ENCODE measurements around the gene NR4A1.

Gene NR4A1

DNA sequence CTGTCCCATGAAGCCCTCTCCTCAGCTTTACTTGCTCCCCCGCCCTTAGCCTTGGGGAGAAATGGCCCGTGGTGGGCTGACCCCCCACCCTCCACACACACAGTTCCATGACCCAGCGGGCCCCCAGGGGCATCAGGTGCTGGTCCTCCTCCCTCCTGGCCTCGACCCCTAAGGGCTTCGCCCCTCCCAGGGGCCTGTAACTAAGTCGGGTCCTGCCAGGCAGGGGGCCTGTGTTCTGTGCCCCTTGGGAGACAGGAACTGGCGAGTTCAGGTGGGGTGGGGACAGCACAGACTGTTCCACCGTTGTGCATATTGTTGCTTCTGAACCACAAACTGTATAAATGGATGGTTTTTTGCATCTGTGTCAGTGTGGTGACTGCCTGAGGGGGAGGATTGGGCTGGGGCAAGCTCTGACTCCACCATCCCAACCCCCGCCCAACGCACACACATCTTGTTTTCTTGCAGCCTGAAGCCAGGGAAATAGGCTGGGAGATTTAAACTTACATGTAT lies 35.7 kb upstream of the NR4A1 start:
- TF ChIP-seq, protein P1, sequence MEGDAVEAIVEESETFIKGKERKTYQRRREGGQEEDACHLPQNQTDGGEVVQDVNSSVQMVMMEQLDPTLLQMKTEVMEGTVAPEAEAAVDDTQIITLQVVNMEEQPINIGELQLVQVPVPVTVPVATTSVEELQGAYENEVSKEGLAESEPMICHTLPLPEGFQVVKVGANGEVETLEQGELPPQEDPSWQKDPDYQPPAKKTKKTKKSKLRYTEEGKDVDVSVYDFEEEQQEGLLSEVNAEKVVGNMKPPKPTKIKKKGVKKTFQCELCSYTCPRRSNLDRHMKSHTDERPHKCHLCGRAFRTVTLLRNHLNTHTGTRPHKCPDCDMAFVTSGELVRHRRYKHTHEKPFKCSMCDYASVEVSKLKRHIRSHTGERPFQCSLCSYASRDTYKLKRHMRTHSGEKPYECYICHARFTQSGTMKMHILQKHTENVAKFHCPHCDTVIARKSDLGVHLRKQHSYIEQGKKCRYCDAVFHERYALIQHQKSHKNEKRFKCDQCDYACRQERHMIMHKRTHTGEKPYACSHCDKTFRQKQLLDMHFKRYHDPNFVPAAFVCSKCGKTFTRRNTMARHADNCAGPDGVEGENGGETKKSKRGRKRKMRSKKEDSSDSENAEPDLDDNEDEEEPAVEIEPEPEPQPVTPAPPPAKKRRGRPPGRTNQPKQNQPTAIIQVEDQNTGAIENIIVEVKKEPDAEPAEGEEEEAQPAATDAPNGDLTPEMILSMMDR (IDR thresholded peaks at IDR 0.05; ENCODE audit: low read depth, low read length, poor library complexity, severe bottlenecking): no peak
- TF ChIP-seq EZH2phosphoT487 (IDR thresholded peaks at IDR 0.05; ENCODE audit: borderline replicate concordance, low read length): no peak
- Histone ChIP-seq H3K9me3 (ENCODE audit: control insufficient read depth, insufficient read depth, low read length) (no peaks in the 10 kb centered on the region), H3K27ac (ENCODE audit: low read depth, low read length) (no peak overlapping the region), H4K20me1 (ENCODE audit: control insufficient read depth, insufficient read depth, low read depth, low read length) (no peaks in the 10 kb centered on the region), H3K4me3 (ENCODE audit: low read length) (no peak overlapping the region), H3K9me2 (replicated peaks; ENCODE audit: control insufficient read depth, low read length) (no peaks in the 10 kb centered on the region), H3K36me3 (ENCODE audit: control insufficient read depth, low read length) (no peaks in the 10 kb centered on the region), H3K4me1 (ENCODE audit: control insufficient read depth, low read length) (peaks cover 3% of the 10 kb centered on the region), H3K27me3 (ENCODE audit: control insufficient read depth, low read length) (peaks cover 34% of the 10 kb centered on the region), H3F3A (ENCODE audit: control insufficient read depth, insufficient read depth) (no peaks in the 10 kb centered on the region), H3K79me2 (ENCODE audit: control insufficient read depth, low read length) (no peaks in the 10 kb centered on the region), H3K4me2 (ENCODE audit: low read length) (no peak overlapping the region)

DNA sequence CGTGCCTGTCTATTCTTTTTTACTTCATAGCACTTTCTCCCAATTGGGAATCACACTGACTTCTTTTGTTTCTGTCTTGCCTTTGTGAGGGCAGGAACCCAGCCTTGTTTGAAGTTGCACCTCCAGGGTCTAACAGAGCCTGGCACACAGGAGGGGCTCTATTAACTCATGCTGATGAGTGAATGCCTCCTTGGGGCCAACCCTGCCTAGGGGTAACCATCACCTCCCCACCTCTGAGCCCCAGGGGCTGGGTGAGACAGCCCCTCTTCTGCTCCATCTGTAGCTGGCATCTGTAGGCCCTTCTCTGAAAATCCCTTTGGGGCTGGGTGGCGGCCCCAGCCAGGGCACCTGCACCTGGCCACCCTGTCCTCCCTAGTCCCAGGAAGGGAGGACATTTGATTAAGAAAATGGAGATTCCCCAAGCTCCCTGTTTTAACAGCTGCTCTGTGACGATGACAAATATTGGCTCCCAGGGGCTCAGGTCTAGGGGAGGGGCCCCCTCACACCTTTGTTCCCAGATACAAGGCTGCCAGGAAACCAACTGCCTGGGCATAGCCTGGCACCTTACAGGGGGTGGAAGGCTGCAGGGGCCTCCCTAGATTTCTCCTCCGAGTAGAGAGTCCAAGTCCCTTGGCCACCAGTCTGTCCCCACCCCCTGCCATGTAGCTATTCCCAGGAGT lies 32.7 kb upstream of the NR4A1 start:
- Histone ChIP-seq H4K20me1 (ENCODE audit: control insufficient read depth, insufficient read depth, low read depth, low read length) (no peaks in the 10 kb centered on the region), H3K27me3 (ENCODE audit: control insufficient read depth, low read length) (peaks cover 46% of the 10 kb centered on the region), H3F3A (ENCODE audit: control insufficient read depth, insufficient read depth) (no peaks in the 10 kb centered on the region; the same call in 1 of the 2 replicates), H3K4me3 (ENCODE audit: low read length) (no peak overlapping the region), H3K4me1 (ENCODE audit: control insufficient read depth, low read length) (peaks cover 31% of the 10 kb centered on the region), H3K36me3 (ENCODE audit: control insufficient read depth, low read length) (no peaks in the 10 kb centered on the region), H3K4me2 (ENCODE audit: low read length) (no peak overlapping the region), H3K79me2 (ENCODE audit: control insufficient read depth, low read length) (no peaks in the 10 kb centered on the region), H3K9me3 (ENCODE audit: control insufficient read depth, insufficient read depth, low read length) (no peaks in the 10 kb centered on the region), H3K27ac (ENCODE audit: low read depth, low read length) (no peak overlapping the region), H3K9me2 (replicated peaks; ENCODE audit: control insufficient read depth, low read length) (no peaks in the 10 kb centered on the region)
- no peak for TF ChIP-seq EZH2phosphoT487 (IDR thresholded peaks at IDR 0.05; ENCODE audit: borderline replicate concordance, low read length)
- TF ChIP-seq, protein P1 (IDR thresholded peaks at IDR 0.05; ENCODE audit: low read depth, low read length, poor library complexity, severe bottlenecking): no peak

DNA sequence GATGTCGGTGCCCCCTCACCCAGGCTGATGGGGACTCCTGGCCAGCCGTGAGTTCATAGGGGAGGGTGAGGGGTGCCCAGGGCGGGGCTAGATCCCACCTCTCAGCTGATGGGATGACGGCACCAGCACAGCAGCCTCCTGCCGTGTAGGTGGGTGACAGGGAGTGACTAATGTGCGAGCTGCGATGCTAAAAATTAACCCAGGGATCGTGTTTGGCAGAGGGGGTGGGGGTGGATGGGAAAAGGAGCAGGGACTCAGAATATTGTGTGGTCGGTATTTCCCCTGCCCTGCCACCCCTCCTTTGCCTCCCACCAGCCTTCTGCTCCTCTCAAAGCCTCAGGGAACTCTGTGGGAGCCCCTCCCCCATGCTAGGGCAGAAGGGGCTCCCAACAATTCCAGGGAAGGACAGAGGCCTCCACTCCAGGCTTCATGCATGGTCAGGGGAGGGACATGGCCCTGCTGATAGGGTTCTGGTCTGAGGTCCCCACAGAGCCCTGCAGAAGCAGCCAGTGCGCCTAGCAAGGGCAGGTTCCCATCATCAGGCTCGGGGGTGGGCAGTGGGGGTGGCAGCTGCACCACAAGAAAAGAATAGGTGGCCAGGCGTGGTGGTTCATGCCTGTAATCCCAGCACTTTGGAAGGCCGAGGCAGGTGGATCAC lies 32.0 kb upstream of the NR4A1 start:
- H3K4me3 ChIP-seq (ENCODE audit: low read length): no peak overlapping the region
- H3K4me2 ChIP-seq (ENCODE audit: low read length): no peak overlapping the region
- no peaks in the 10 kb centered on the region for H3K9me3 ChIP-seq (ENCODE audit: control insufficient read depth, insufficient read depth, low read length)
- H3K27ac ChIP-seq (ENCODE audit: low read depth, low read length): no peak overlapping the region
- 0 out of 2 replicates have a peak, but pooled peaks cover under 1% of the 10 kb centered on the region for H3K79me2 ChIP-seq (ENCODE audit: control insufficient read depth, low read length)
- no peak for TF ChIP-seq EZH2phosphoT487 (IDR thresholded peaks at IDR 0.05; ENCODE audit: borderline replicate concordance, low read length)
- TF ChIP-seq, protein P1 (IDR thresholded peaks at IDR 0.05; ENCODE audit: low read depth, low read length, poor library complexity, severe bottlenecking): no peak
- H3K36me3 ChIP-seq (ENCODE audit: control insufficient read depth, low read length): no peaks in the 10 kb centered on the region
- H3K4me1 ChIP-seq (ENCODE audit: control insufficient read depth, low read length): peaks cover 36% of the 10 kb centered on the region
- H3K27me3 ChIP-seq (ENCODE audit: control insufficient read depth, low read length): peaks cover 46% of the 10 kb centered on the region
- no peaks in the 10 kb centered on the region; the same call in 1 of the 2 replicates for H3F3A ChIP-seq (ENCODE audit: control insufficient read depth, insufficient read depth)
- H4K20me1 ChIP-seq (ENCODE audit: control insufficient read depth, insufficient read depth, low read depth, low read length): no peaks in the 10 kb centered on the region
- H3K9me2 ChIP-seq (replicated peaks; ENCODE audit: control insufficient read depth, low read length): no peaks in the 10 kb centered on the region

All from DOHH2 (cell line).